GM12891 (cell line): ENCODE results near the gene CHD9.

Source experiments
- POLR2AphosphoS5 ChIP-seq: IDR thresholded peaks from 2 replicates; pipeline ENCODE4 v1.6.1; 2011; ENCODE audit warnings: low read depth, low read length, control low read depth
- SPI1 ChIP-seq: IDR thresholded peaks from 2 replicates; pipeline ENCODE4 v1.6.1; 2011; ENCODE audit warnings: low read depth, low read length, control low read depth

DNA sequence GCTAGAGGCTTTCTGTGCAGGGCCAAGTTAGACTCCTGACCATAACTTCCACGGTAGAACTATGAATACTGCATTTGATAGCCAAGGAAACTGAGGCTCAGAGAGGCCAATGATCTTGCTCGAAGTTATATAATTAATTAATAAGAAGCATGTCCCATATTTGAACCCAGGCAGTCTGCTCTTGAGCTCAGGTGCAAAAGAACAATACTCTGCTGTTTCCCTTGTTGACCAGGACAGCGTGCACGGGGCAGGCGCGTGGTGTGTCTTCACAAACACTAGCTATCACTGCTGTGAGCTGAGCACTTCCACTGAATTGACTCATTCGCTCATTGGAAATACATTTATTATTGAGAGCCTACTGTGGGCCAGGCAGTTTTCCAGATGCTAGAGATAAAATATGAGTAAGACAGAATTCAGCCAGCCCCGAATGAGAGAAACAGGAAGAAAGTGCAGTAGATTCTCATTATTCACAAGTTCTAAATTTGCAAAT is 1.6 kb downstream of the CHD9 start:
- TF ChIP-seq POLR2AphosphoS5 (no peak), SPI1 (no peak)
